HL-60 (cell line): Measurements from ENCODE around the gene MEIOC.

ENCODE experiments used
- DNase-seq, 2 experiments: peaks; one replicate each; pipeline ENCODE4 v3.0.0-alpha.2; 2010 to 2020; ENCODE audit warnings: low read depth in 1 of 2, low spot score in 1 of 2
- H3K27ac ChIP-seq: fragments of 250-450 bp; sonication (Bioruptor Pico); replicated peaks from 2 replicates; pipeline ENCODE4 v1.5.1; 2020; ENCODE audit warnings: mild to moderate bottlenecking, moderate library complexity
- H3K27me3 ChIP-seq: fragments of 250-450 bp; sonication (Bioruptor Pico); 2 replicates; pipeline ENCODE4 v1.5.1; 2021; ENCODE audit warnings: mild to moderate bottlenecking, moderate library complexity; ENCODE audit not compliant: insufficient read depth, poor library complexity, severe bottlenecking
- H3K4me3 ChIP-seq: replicated peaks from 2 replicates; pipeline ENCODE4 v1.5.1; 2011; ENCODE audit warnings: mild to moderate bottlenecking, control low read depth, low read length; ENCODE audit not compliant: insufficient read depth
- CTCF ChIP-seq: IDR thresholded peaks from one replicate; pipeline ENCODE4 v1.5.1; 2011; ENCODE audit warnings: low read length, control low read depth, inconsistent platforms; ENCODE audit not compliant: insufficient read depth
- GABPA ChIP-seq: IDR thresholded peaks from 2 replicates; pipeline ENCODE4 v1.6.1; 2012; ENCODE audit warnings: low read depth
- POLR2AphosphoS5 ChIP-seq: IDR thresholded peaks from 2 replicates; pipeline ENCODE4 v1.6.1; 2012; ENCODE audit warnings: low read depth
- REST ChIP-seq: IDR thresholded peaks from 2 replicates; pipeline ENCODE4 v1.6.1; 2012; ENCODE audit warnings: low read depth; ENCODE audit not compliant: insufficient replicate concordance
- SPI1 ChIP-seq: IDR thresholded peaks from 2 replicates; pipeline ENCODE4 v1.6.1; 2012; ENCODE audit warnings: low read depth, mild to moderate bottlenecking, borderline replicate concordance

The MEIOC gene

GRCh38 chr17:44647736-44648135, 8.5 kb upstream of the MEIOC start:
- no peak for DNase-seq
- Histone ChIP-seq H3K27ac (no peak overlapping the region), H3K27me3 (no peaks in the 10 kb centered on the region), H3K4me3 (no peak overlapping the region)
- no peak for TF ChIP-seq GABPA
- no peak for TF ChIP-seq CTCF
- no peak for TF ChIP-seq POLR2AphosphoS5
- no peak for TF ChIP-seq REST
- no peak for TF ChIP-seq SPI1

GRCh38 chr17:44648963-44649362, 7.3 kb upstream of the MEIOC start:
- TF ChIP-seq CTCF (no peak), POLR2AphosphoS5 (no peak), SPI1 (no peak), GABPA (no peak), REST (no peak)
- no peaks in the 10 kb centered on the region for H3K27me3 ChIP-seq
- no peak overlapping the region for H3K27ac ChIP-seq
- H3K4me3 ChIP-seq: no peak overlapping the region
- DNase-seq: no peak

GRCh38 chr17:44651228-44651627, 5.0 kb upstream of the MEIOC start:
- Histone ChIP-seq H3K27ac (no peak overlapping the region), H3K27me3 (peaks cover 6% of the 10 kb centered on the region), H3K4me3 (no peak overlapping the region)
- DNase-seq: no peak
- no peak for TF ChIP-seq SPI1
- no peak for TF ChIP-seq REST
- no peak for TF ChIP-seq GABPA
- TF ChIP-seq CTCF: no peak
- TF ChIP-seq POLR2AphosphoS5: no peak
